Karpas-422 (cell line): ENCODE results near the gene GRM1. TPM values are rescaled to one million over a fixed set of nuclear protein-coding genes. Genes with fewer than 3 reads are reported as not detected.

Experiments
- DNase-seq: peaks from one replicate; pipeline ENCODE4 v3.0.0-alpha.2; 2015
- H2AFZ ChIP-seq: fragments of 200-600 bp; sonication (generic); 2 replicates; pipeline ENCODE4 v1.6.1; 2014; ENCODE audit warnings: antibody characterized with exemption, low read length, mixed read lengths
- H3K27ac ChIP-seq: fragments of 200-600 bp; sonication (generic); 2 replicates; pipeline ENCODE4 v1.5.1; 2014; ENCODE audit warnings: mild to moderate bottlenecking, low read length, moderate library complexity
- H3K27me3 ChIP-seq: fragments of 200-600 bp; sonication (generic); 2 replicates; pipeline ENCODE4 v1.6.1; 2014; ENCODE audit warnings: low read length, mixed read lengths
- H3K36me3 ChIP-seq: fragments of 200-600 bp; sonication (generic); 2 replicates; pipeline ENCODE4 v1.6.1; 2014; ENCODE audit warnings: low read length, mixed read lengths; ENCODE audit not compliant: insufficient read depth
- H3K4me1 ChIP-seq: fragments of 200-600 bp; sonication (generic); 2 replicates; pipeline ENCODE4 v1.6.1; 2014; ENCODE audit warnings: mild to moderate bottlenecking, low read length, mixed read lengths
- H3K4me2 ChIP-seq: fragments of 200-600 bp; sonication (generic); 2 replicates; pipeline ENCODE4 v1.6.1; 2014; ENCODE audit warnings: low read length, low read depth, mild to moderate bottlenecking; ENCODE audit not compliant: poor library complexity, severe bottlenecking
- H3K4me3 ChIP-seq: fragments of 200-600 bp; sonication (generic); 2 replicates; pipeline ENCODE4 v1.5.1; 2014; ENCODE audit warnings: mild to moderate bottlenecking, antibody characterized with exemption, low read length, mixed read lengths
- H3K79me2 ChIP-seq: fragments of 200-600 bp; sonication (generic); 2 replicates; pipeline ENCODE4 v1.6.1; 2014; ENCODE audit warnings: mild to moderate bottlenecking, low read length, mixed read lengths
- H3K9ac ChIP-seq: fragments of 200-600 bp; sonication (generic); 2 replicates; pipeline ENCODE4 v1.6.0; 2014; ENCODE audit warnings: low read length
- H3K9me2 ChIP-seq: fragments of 200-600 bp; sonication (generic), shearing (Covaris generic); replicated peaks from 2 replicates; pipeline ENCODE4 v1.6.0; 2014; ENCODE audit warnings: mild to moderate bottlenecking, low read length, moderate library complexity; ENCODE audit not compliant: insufficient read depth
- H3K9me3 ChIP-seq: fragments of 300-700, 200-600 bp; sonication (generic); 2 replicates; pipeline ENCODE4 v1.6.1; 2014; ENCODE audit warnings: low read length, mixed read lengths
- H4K20me1 ChIP-seq: fragments of 200-600 bp; sonication (generic); 2 replicates; pipeline ENCODE4 v1.6.1; 2014; ENCODE audit warnings: mild to moderate bottlenecking, antibody characterized with exemption, low read length, low read depth; ENCODE audit not compliant: insufficient read depth
- total RNA-seq: library from RNA; depleted of rRNA; stranded (reverse); fragments of >200 nt; shearing (Covaris generic); gene quantifications from 2 replicates; pipeline ENCODE4 v1.2.3, GENCODE V29; 2014; ENCODE audit warnings: low replicate concordance

Gene GRM1
- total RNA-seq, 1 experiment from 2014 or later = 1.2 TPM

DNA sequence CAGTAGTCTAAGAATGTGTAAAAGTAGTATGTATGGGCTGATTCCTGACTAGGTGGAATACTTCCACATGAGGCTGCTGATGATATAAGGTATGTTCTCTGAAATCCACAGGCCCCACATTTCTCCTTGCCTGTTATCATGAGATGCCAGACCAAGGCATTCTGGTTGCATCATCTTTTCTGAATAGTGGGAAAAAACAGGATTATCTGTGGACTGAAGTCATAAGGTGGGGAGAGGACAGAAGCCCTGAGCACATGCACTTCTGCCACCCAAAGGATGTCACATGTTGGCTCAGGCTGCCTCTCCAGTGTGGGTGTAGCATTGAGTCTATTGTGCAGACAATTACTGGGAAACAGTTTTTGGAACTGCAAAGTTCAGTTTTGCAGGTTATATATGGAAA, 330.3 kb downstream of the GRM1 start:
- H3K4me1 ChIP-seq = peaks cover 83% of the 10 kb centered on the region
- no peaks in the 10 kb centered on the region for H3K9me3 ChIP-seq
- no peaks in the 10 kb centered on the region for H3K79me2 ChIP-seq
- DNase-seq = no peak
- no peak overlapping the region for H3K4me3 ChIP-seq
- H3K27me3 ChIP-seq = no peaks in the 10 kb centered on the region
- H2AFZ ChIP-seq = peak overlapping the region; percentile 54
- no peaks in the 10 kb centered on the region for H3K36me3 ChIP-seq
- H4K20me1 ChIP-seq = no peaks in the 10 kb centered on the region
- H3K9me2 ChIP-seq = no peaks in the 10 kb centered on the region
- peak overlapping the region; percentile 71 for H3K4me2 ChIP-seq
- H3K27ac ChIP-seq = peak overlapping the region; percentile 97
- H3K9ac ChIP-seq = peak overlapping the region; percentile 55

DNA sequence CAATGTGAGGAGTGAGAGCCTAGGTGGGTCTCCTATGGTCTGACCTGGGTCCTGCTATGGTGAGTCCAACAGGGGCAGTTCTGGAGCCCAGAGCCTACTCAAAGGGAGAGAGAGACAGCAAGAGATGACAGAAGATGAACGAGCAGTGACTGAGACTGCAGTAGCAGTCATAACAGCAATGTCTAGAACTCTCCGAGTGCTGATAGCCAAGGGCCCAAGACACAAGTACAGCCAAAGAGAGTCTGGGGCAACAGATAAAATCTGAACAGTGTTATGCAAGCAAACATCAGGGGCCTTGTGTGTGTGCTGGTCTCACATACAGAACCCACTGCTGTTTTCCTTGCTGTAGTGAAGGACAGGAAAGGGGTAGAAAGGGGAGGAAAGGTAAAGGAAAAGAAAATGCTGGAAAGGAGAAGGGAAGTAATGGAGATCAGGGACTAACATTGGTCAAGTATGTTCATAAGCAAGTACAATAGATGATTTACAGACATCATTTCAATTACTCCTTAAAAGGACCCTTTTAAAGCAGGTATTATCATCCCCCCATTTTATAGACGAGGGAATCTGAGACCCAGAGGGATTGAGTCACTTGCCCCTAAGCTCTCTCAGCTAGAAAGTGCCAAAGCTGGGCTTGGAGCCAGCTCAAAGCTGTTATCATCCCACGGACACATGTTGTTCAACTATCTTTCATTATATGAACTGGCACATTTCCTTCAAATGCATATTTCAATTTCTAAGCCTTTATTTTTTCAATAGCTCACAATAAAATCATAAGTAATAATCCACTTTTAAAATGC, 332.5 kb downstream of the GRM1 start:
- Histone ChIP-seq H3K4me1 (peaks cover 63% of the 10 kb centered on the region), H3K27ac (no peak overlapping the region), H3K79me2 (no peaks in the 10 kb centered on the region), H3K9me2 (no peaks in the 10 kb centered on the region), H3K27me3 (no peaks in the 10 kb centered on the region), H3K9ac (no peak overlapping the region), H3K4me3 (no peak overlapping the region), H2AFZ (peak overlapping the region; percentile 13; the same call in 1 of the 2 replicates), H3K9me3 (no peaks in the 10 kb centered on the region), H3K36me3 (no peaks in the 10 kb centered on the region), H4K20me1 (no peaks in the 10 kb centered on the region), H3K4me2 (no peak overlapping the region)
- DNase-seq = no peak

- no peaks in the 10 kb centered on the region for H3K79me2 ChIP-seq
- H3K4me2 ChIP-seq = no peak overlapping the region
- H3K27me3 ChIP-seq = no peaks in the 10 kb centered on the region
- no peaks in the 10 kb centered on the region for H3K9me2 ChIP-seq
- H3K4me3 ChIP-seq = no peak overlapping the region
- H2AFZ ChIP-seq = no peak overlapping the region
- no peaks in the 10 kb centered on the region for H4K20me1 ChIP-seq
- H3K36me3 ChIP-seq = no peaks in the 10 kb centered on the region
- no peak overlapping the region for H3K9ac ChIP-seq
- H3K27ac ChIP-seq = no peak overlapping the region
- no peaks in the 10 kb centered on the region for H3K9me3 ChIP-seq
- DNase-seq = no peak
- peaks cover 36% of the 10 kb centered on the region for H3K4me1 ChIP-seq
Measured at GRCh38 chr6:146363838-146364607, 335.2 kb downstream of the GRM1 start.

GRCh38 chr6:146364816-146365594, 336.1 kb downstream of the GRM1 start:
- DNase-seq = no peak
- Histone ChIP-seq H3K9ac (no peak overlapping the region), H3K9me3 (no peaks in the 10 kb centered on the region), H2AFZ (peak overlapping the region; percentile 40; the same call in 1 of the 2 replicates), H3K27me3 (no peaks in the 10 kb centered on the region), H3K4me3 (no peak overlapping the region), H3K4me2 (no peak overlapping the region), H3K27ac (no peak overlapping the region), H3K79me2 (no peaks in the 10 kb centered on the region), H3K4me1 (peaks cover 28% of the 10 kb centered on the region), H4K20me1 (no peaks in the 10 kb centered on the region), H3K9me2 (no peaks in the 10 kb centered on the region), H3K36me3 (no peaks in the 10 kb centered on the region)

- Histone ChIP-seq H3K79me2 (no peaks in the 10 kb centered on the region), H3K4me2 (no peak overlapping the region), H3K4me1 (peaks cover 18% of the 10 kb centered on the region), H3K36me3 (no peaks in the 10 kb centered on the region), H3K4me3 (no peak overlapping the region), H3K27ac (no peak overlapping the region), H4K20me1 (no peaks in the 10 kb centered on the region), H3K9me2 (no peaks in the 10 kb centered on the region), H2AFZ (no peak overlapping the region), H3K9ac (no peak overlapping the region), H3K27me3 (no peaks in the 10 kb centered on the region), H3K9me3 (no peaks in the 10 kb centered on the region)
- DNase-seq = no peak
Measured at GRCh38 chr6:146367061-146367460, 338.2 kb downstream of the GRM1 start.

- H3K9ac ChIP-seq = no peak overlapping the region
- DNase-seq = peak; percentile 24
Measured at GRCh38 chr6:146369866-146370265, 341.0 kb downstream of the GRM1 start.

DNA sequence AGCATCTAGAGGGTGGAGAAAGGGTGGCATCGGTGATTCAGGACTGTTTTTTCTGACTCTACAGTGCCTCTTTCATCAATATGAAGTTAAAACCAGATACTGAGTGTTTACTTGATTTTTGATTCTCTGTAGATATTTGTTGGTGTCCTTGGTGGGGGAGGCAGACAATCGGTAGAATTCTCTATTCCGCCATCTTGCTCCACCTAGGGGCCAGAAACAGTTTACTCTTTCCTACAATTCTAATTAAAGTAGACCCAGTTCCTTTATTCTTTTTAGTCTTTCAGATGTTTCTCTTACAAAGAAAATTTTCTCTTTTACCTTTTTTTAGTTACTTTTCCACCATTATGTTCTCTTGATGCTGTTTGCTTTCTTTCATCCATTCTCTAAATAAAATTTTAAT, 352.6 kb downstream of the GRM1 start:
- no peaks in the 10 kb centered on the region for H3K79me2 ChIP-seq
- no peak overlapping the region for H3K4me2 ChIP-seq
- H3K36me3 ChIP-seq = no peaks in the 10 kb centered on the region
- no peaks in the 10 kb centered on the region; the same call in 1 of the 2 replicates for H3K9me2 ChIP-seq
- H3K9me3 ChIP-seq = no peaks in the 10 kb centered on the region
- H3K9ac ChIP-seq = no peak overlapping the region
- H3K4me3 ChIP-seq = no peak overlapping the region
- H2AFZ ChIP-seq = 0 out of 2 replicates have a peak overlapping the region, but pooled peaks have one; percentile 34
- H3K27me3 ChIP-seq = no peaks in the 10 kb centered on the region
- no peaks in the 10 kb centered on the region for H4K20me1 ChIP-seq
- no peak overlapping the region for H3K27ac ChIP-seq
- peak; percentile 51 for DNase-seq
- peaks cover 9% of the 10 kb centered on the region for H3K4me1 ChIP-seq

More at GRCh38 chr6:146369866-146370265, 341.0 kb downstream of the GRM1 start:
- H3K4me3 ChIP-seq = no peak overlapping the region
- H3K9me3 ChIP-seq = no peaks in the 10 kb centered on the region
- H3K4me1 ChIP-seq = no peaks in the 10 kb centered on the region
- H3K27me3 ChIP-seq = no peaks in the 10 kb centered on the region
- no peak overlapping the region for H3K27ac ChIP-seq
- H3K9me2 ChIP-seq = no peaks in the 10 kb centered on the region
- H4K20me1 ChIP-seq = no peaks in the 10 kb centered on the region
- no peak overlapping the region for H3K4me2 ChIP-seq
- H2AFZ ChIP-seq = no peak overlapping the region
- H3K79me2 ChIP-seq = no peaks in the 10 kb centered on the region
- H3K36me3 ChIP-seq = no peaks in the 10 kb centered on the region
